ENCODE measurements around the gene C12orf75.
"Not testable (repeated sequence)": the region's sequence is repeated elsewhere in the genome, so short reads cannot be mapped to it uniquely, and the experiment has no call there.

DNA sequence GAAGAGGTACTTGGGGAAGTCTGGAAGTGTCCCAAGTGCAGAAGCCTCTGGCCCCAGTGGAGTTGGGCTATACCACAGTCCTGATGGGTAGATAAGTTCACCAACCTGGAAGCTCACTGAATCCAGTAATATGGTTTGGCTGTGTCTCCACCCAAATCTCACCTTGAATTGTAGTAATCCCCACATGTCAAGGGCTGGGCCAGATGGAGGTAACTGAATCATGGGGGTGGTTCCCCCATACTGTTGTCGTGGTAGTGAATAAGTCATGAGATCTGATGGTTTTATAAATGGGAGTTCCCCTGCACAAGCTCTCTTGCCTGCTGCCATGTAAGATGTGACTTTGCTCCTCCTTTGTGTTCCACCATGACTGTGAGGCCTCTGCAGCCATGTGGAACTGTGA, 11.1 kb downstream of the C12orf75 start:
- TF ChIP-seq, protein P1, sequence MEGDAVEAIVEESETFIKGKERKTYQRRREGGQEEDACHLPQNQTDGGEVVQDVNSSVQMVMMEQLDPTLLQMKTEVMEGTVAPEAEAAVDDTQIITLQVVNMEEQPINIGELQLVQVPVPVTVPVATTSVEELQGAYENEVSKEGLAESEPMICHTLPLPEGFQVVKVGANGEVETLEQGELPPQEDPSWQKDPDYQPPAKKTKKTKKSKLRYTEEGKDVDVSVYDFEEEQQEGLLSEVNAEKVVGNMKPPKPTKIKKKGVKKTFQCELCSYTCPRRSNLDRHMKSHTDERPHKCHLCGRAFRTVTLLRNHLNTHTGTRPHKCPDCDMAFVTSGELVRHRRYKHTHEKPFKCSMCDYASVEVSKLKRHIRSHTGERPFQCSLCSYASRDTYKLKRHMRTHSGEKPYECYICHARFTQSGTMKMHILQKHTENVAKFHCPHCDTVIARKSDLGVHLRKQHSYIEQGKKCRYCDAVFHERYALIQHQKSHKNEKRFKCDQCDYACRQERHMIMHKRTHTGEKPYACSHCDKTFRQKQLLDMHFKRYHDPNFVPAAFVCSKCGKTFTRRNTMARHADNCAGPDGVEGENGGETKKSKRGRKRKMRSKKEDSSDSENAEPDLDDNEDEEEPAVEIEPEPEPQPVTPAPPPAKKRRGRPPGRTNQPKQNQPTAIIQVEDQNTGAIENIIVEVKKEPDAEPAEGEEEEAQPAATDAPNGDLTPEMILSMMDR (IDR thresholded peaks at IDR 0.05), result not testable (repeated sequence)
- TF ChIP-seq POLR2A (IDR thresholded peaks at IDR 0.05), result not testable (repeated sequence)

All from thyroid gland (tissue), 4 donors.